Activated T-cell treated with anti-CD3 and anti-CD28 coated beads, Interleukin-2, amount 50 U/mL, for 1 hour (primary cell): Measurements from ENCODE around the gene GLG1.
"Not testable (repeated sequence)": the region's sequence is repeated elsewhere in the genome, so short reads cannot be mapped to it uniquely, and the experiment has no call there.

Experiments
- DNase-seq: peaks from one replicate; pipeline ENCODE4 v3.0.0-alpha.2; 2020

GLG1 gene

GRCh38 chr16:74468807-74469525 is 137.9 kb downstream of the GLG1 start:
- DNase-seq: no peak

GRCh38 chr16:74466872-74467271 is 140.0 kb downstream of the GLG1 start:
- DNase-seq: no peak

GRCh38 chr16:74465851-74466685 is 140.8 kb downstream of the GLG1 start:
- no peak for DNase-seq

GRCh38 chr16:74465281-74465680 is 141.6 kb downstream of the GLG1 start:
- no peak for DNase-seq

- DNase-seq: no peak
Observed at GRCh38 chr16:74463888-74464287, 143.0 kb downstream of the GLG1 start.

GRCh38 chr16:74462361-74462760 is 144.6 kb downstream of the GLG1 start:
- DNase-seq: no peak

GRCh38 chr16:74461826-74462225 is 145.1 kb downstream of the GLG1 start:
- no peak for DNase-seq

- DNase-seq: no peak
Observed at GRCh38 chr16:74460542-74460941, 146.4 kb downstream of the GLG1 start.

- DNase-seq: no peak
Observed at GRCh38 chr16:74456290-74456625, 150.7 kb downstream of the GLG1 start.

GRCh38 chr16:74455619-74456289 is 151.2 kb downstream of the GLG1 start:
- no peak for DNase-seq

- no peak for DNase-seq
Observed at GRCh38 chr16:74455213-74455612, 151.7 kb downstream of the GLG1 start.

- DNase-seq: no peak
Observed at GRCh38 chr16:74451951-74452758, 154.8 kb downstream of the GLG1 start.

- DNase-seq: no peak
Observed at GRCh38 chr16:74450967-74451760, 155.8 kb downstream of the GLG1 start.

- DNase-seq: no peak
Observed at GRCh38 chr16:74450236-74450635, 156.7 kb downstream of the GLG1 start.

GRCh38 chr16:74449470-74449869 is 157.4 kb downstream of the GLG1 start:
- DNase-seq: no peak

GRCh38 chr16:74448990-74449389 is 157.9 kb downstream of the GLG1 start:
- no peak for DNase-seq

- DNase-seq: no peak
Observed at GRCh38 chr16:74447578-74447977, 159.3 kb downstream of the GLG1 start.

GRCh38 chr16:74446866-74447265 is 160.0 kb downstream of the GLG1 start:
- no peak for DNase-seq

- DNase-seq: not testable (repeated sequence)
Observed at GRCh38 chr16:74443624-74444346, 163.1 kb downstream of the GLG1 start.

- no peak for DNase-seq
Observed at GRCh38 chr16:74439685-74440084, 167.2 kb downstream of the GLG1 start.

- no peak for DNase-seq
Observed at GRCh38 chr16:74438492-74438979, 168.4 kb downstream of the GLG1 start.
